Thyroid gland (tissue), 4 donors: ENCODE data around the gene SEMA4D. TPM values are rescaled to one million over a fixed set of nuclear protein-coding genes. Genes with fewer than 3 reads are reported as not detected.
"Not testable (repeated sequence)": the region's sequence is repeated elsewhere in the genome, so short reads cannot be mapped to it uniquely, and the experiment has no call there.

Experiments
- DNase-seq, 2 donors: peaks; one replicate each; pipeline ENCODE4 v3.0.0-alpha.2; 2019
- H3K27ac ChIP-seq, 3 donors: fragments of 200-600 bp; sonication (generic); 1 replicate in 2 of 3; 2 replicates in 1 of 3; pipeline ENCODE4 v1.5.1; 2016 to 2019; ENCODE audit warnings: mild to moderate bottlenecking in 1 of 3, moderate library complexity in 1 of 3
- H3K27me3 ChIP-seq: fragments of 200-600 bp; sonication (generic); one replicate; pipeline ENCODE4 v1.5.1; 2019
- H3K36me3 ChIP-seq, 2 donors: fragments of 200-600 bp; sonication (generic); one replicate each; pipeline ENCODE4 v1.5.1; 2016 to 2019
- H3K4me1 ChIP-seq, 2 donors: fragments of 200-600 bp; sonication (generic); one replicate each; pipeline ENCODE4 v1.5.1; 2017 to 2019
- H3K4me3 ChIP-seq, 3 donors: fragments of 200-600 bp; sonication (generic); replicated peaks in 1 of 3; 1 replicate in 2 of 3; 2 replicates in 1 of 3; pipeline ENCODE4 v1.5.1; 2016; ENCODE audit warnings: mild to moderate bottlenecking in 1 of 3
- H3K9me3 ChIP-seq: fragments of 200-600 bp; sonication (generic); one replicate; pipeline ENCODE4 v1.5.1; 2017
- CTCF ChIP-seq, 6 experiments: fragments of 200-600 bp in 3 of 6; fragments of 450-650 bp in 3 of 6; sonication (generic) in 3 of 6; IDR thresholded peaks; one replicate each; pipeline ENCODE4 v1.5.1; 2016 to 2019; ENCODE audit warnings: antibody characterized with exemption in 6 of 6, mild to moderate bottlenecking in 2 of 6, inconsistent platforms in 1 of 6, moderate library complexity in 1 of 6
- POLR2A ChIP-seq, 2 donors: fragments of 450-650 bp; IDR thresholded peaks; one replicate each; pipeline ENCODE4 v1.6.1; 2017; ENCODE audit warnings: antibody characterized with exemption in 2 of 2, mild to moderate bottlenecking in 2 of 2, moderate library complexity in 1 of 2
- WGBS, 2 donors: methylation state at CpG; one replicate each; pipeline ENCODE4 v1.1.5; 2017; 5-methylcytosine and 5-hydroxymethylcytosine counted together
- intact Hi-C: fragments of 100-400 bp; cut with DNase I; formaldehyde crosslinking; loops from one replicate; pipeline ENCODE4 v1.15.1; 2023
- total RNA-seq, 4 donors: library from RNA; depleted of rRNA; stranded (reverse); fragments of >200 nt; gene quantifications; one replicate each; pipeline ENCODE4 v1.2.3, GENCODE V29; 2016

The SEMA4D gene
- total RNA-seq, 4 donors from 2014 or later = 19.9 to 29.6 (median 28.9) TPM

- no peak for TF ChIP-seq POLR2A (IDR thresholded peaks at IDR 0.05)
- no peak for TF ChIP-seq CTCF (IDR thresholded peaks at IDR 0.05)
- Histone ChIP-seq H3K4me3 (no peak overlapping the region), H3K9me3 (no peaks in the 10 kb centered on the region), H3K27me3 (no peaks in the 10 kb centered on the region), H3K36me3 (no peaks in the 10 kb centered on the region), H3K4me1 (peaks cover 7 to 9% of the 10 kb centered on the region in 2 donors), H3K27ac (no peak overlapping the region)
- intact Hi-C loops = no loop called here
- 89 to 92% methylated on average over 9 of the region's 9 CpGs for WGBS, 2 donors
- no peak for DNase-seq
Observed at GRCh38 chr9:89482901-89483361, 15.0 kb downstream of the SEMA4D start.

GRCh38 chr9:89482056-89482851, 15.7 kb downstream of the SEMA4D start:
- no peak for TF ChIP-seq POLR2A (IDR thresholded peaks at IDR 0.05)
- TF ChIP-seq CTCF (IDR thresholded peaks at IDR 0.05) = no peak
- Histone ChIP-seq H3K4me3 (no peak overlapping the region), H3K36me3 (no peaks in the 10 kb centered on the region), H3K27me3 (no peaks in the 10 kb centered on the region), H3K9me3 (no peaks in the 10 kb centered on the region), H3K27ac (no peak overlapping the region), H3K4me1 (peaks cover 7% of the 10 kb centered on the region in 2 donors)
- DNase-seq = no peak
- intact Hi-C loops = no loop called here
- 71 to 82% methylated on average over 11 to 14 of the region's 15 CpGs for WGBS, 2 donors

GRCh38 chr9:89481538-89481915, 16.4 kb downstream of the SEMA4D start:
- Histone ChIP-seq H3K4me3 (no peak overlapping the region), H3K9me3 (no peaks in the 10 kb centered on the region), H3K36me3 (no peaks in the 10 kb centered on the region), H3K4me1 (peaks cover 7% of the 10 kb centered on the region in 2 donors), H3K27ac (no peak overlapping the region), H3K27me3 (no peaks in the 10 kb centered on the region)
- 93% methylated on average over 11 of the region's 11 CpGs for WGBS, 2 donors
- no peak for TF ChIP-seq CTCF (IDR thresholded peaks at IDR 0.05)
- TF ChIP-seq POLR2A (IDR thresholded peaks at IDR 0.05) = no peak
- DNase-seq = no peak
- intact Hi-C loops = no loop called here

- whole genome bisulfite sequencing, 2 donors = 78 to 91% methylated on average over 15 of the region's 15 CpGs
- H3K9me3 ChIP-seq = no peaks in the 10 kb centered on the region
- no peak overlapping the region for H3K27ac ChIP-seq
- peaks cover 7% of the 10 kb centered on the region in 2 donors for H3K4me1 ChIP-seq
- DNase-seq = no peak
- H3K4me3 ChIP-seq = no peak overlapping the region
- no peaks in the 10 kb centered on the region for H3K36me3 ChIP-seq
- intact Hi-C loops = no loop called here
- no peaks in the 10 kb centered on the region for H3K27me3 ChIP-seq
- TF ChIP-seq CTCF (IDR thresholded peaks at IDR 0.05) (no peak), POLR2A (IDR thresholded peaks at IDR 0.05) (no peak)
Observed at GRCh38 chr9:89480825-89481537, 16.9 kb downstream of the SEMA4D start.

GRCh38 chr9:89480372-89480771, 17.5 kb downstream of the SEMA4D start:
- H3K4me3 ChIP-seq, H3K27me3 ChIP-seq, H3K27ac ChIP-seq, DNase-seq, H3K4me1 ChIP-seq, intact Hi-C loops, H3K36me3 ChIP-seq, H3K9me3 ChIP-seq: not testable (repeated sequence)
- 100% methylated on average over 7 to 9 of the region's 27 CpGs for WGBS, 2 donors

- 93 to 99% methylated on average over 10 to 17 of the region's 17 CpGs for WGBS, 2 donors
- not testable (repeated sequence) for H3K27ac ChIP-seq, H3K27me3 ChIP-seq, H3K4me1 ChIP-seq, H3K36me3 ChIP-seq, H3K9me3 ChIP-seq, DNase-seq, H3K4me3 ChIP-seq
- intact Hi-C loops = loop anchor here (2.0 kb wide), 1 partner anchor 25 kb away; no protein-coding TSS in a partner anchor
Observed at GRCh38 chr9:89479669-89480011, 18.3 kb downstream of the SEMA4D start.
